Stimulated activated naive CD8-positive, alpha-beta T cell treated with anti-CD3 and anti-CD28 coated beads, Interleukin-15, amount 100 ng/mL, for 72 hours (primary cell): ENCODE measurements around the gene FLOT2.

Experiments
- ATAC-seq: fragments of 150-1000 bp; cut with Tn5 transposase; 2 replicates; pipeline ENCODE4 v1.10.0; 2021; ENCODE audit warnings: mild to moderate bottlenecking, moderate library complexity
- DNase-seq, 2 donors: peaks; one replicate each; pipeline ENCODE4 v3.0.0; 2021 to 2022
- H3K27ac Mint-ChIP-seq, 2 donors: one replicate each; pipeline ENCODE4 v1.8.0; 2022; ENCODE audit warnings: mild to moderate bottlenecking in 2 of 2, mixed read lengths in 2 of 2, moderate library complexity in 2 of 2
- H3K27me3 Mint-ChIP-seq: one replicate; pipeline ENCODE4 v1.8.0; 2022; ENCODE audit warnings: mixed read lengths
- H3K4me1 Mint-ChIP-seq: one replicate; pipeline ENCODE4 v1.8.0; 2022; ENCODE audit warnings: mild to moderate bottlenecking, mixed read lengths
- H3K4me3 Mint-ChIP-seq, 2 donors: one replicate each; pipeline ENCODE4 v1.8.0; 2022; ENCODE audit warnings: mild to moderate bottlenecking in 2 of 2, mixed read lengths in 2 of 2, moderate library complexity in 1 of 2
- H3K9me3 Mint-ChIP-seq, 2 donors: one replicate each; pipeline ENCODE4 v1.8.0; 2022; ENCODE audit warnings: mixed read lengths in 2 of 2

Gene FLOT2

DNA sequence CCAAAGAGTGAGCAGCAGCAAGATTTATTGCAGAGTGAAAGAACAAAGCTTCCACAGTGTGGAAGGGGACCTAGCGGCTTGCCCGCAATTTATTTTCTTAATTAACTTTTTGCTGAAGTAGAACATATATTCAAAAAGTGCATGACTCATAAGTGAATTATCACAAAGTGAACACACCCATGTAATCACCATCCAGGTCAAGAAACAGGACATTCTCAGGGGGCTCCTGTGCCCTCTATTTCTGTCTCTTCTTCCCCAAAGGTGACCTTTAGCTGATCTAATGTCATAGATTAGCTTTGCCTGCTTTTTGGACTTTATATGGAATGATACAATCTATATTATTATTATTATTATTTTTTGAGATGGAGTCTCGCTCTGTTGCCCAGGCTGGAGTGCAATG, 22.8 kb downstream of the FLOT2 start:
- no peak overlapping the region for H3K4me3 Mint-ChIP-seq
- DNase-seq, result no peak
- peaks cover 70% of the 10 kb centered on the region for H3K4me1 Mint-ChIP-seq
- no peak for ATAC-seq
- H3K27me3 Mint-ChIP-seq, result no peaks in the 10 kb centered on the region
- H3K27ac Mint-ChIP-seq, result no peak overlapping the region
- no peaks in the 10 kb centered on the region for H3K9me3 Mint-ChIP-seq

DNA sequence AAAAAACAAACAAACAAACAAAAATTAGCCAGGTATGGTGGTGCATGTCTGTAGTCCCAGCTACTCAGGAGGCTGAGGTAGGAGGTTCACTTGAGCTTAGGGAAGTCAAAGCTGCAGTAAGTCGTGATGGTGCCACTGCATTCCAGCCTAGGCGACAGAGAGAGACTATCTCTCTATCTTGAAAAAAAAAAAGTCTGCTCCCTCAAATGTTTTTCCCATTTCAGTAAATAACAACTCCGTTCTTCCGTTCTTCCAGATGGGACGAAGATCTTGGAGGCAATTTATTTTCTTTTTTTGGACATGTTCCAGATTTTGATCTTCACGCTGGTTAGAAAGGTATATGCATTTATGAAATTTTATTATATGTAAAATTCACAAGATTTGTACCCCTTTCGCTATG, 23.7 kb downstream of the FLOT2 start:
- Mint-ChIP-seq H3K4me1 (peaks cover 65% of the 10 kb centered on the region), H3K27me3 (no peaks in the 10 kb centered on the region), H3K4me3 (no peak overlapping the region), H3K27ac (no peak overlapping the region), H3K9me3 (no peaks in the 10 kb centered on the region)
- ATAC-seq (no peak), DNase-seq (no peak)

DNA sequence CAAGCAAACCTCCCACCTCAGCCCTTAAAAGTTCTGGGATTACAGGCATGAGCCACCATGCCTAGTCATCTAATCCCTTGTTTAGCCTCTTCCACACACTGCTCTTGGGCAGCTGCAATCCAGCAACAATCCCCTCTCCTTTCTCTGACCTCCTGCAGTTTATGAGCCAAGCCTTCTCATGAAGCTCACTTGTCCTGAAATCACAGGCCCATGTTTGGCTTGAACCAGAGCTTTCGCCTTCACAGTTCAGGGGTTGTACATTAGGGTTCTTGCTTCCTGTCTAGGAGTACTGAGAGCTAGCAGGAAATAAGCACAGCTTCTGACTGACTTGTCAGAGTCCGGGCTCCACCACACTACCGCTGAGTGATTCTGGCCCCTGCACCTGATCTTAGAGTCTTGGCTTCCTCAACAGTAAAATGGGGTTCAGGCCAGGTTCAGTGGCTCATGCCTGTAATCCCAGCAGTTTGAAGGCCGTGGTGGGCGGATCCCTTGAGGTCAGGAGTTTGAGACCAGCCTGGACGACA, 26.4 kb downstream of the FLOT2 start:
- ATAC-seq (peak; percentile 96), DNase-seq (peak; percentile 50 to 66)
- H3K9me3 Mint-ChIP-seq, result no peaks in the 10 kb centered on the region
- H3K4me1 Mint-ChIP-seq, result peaks cover 38% of the 10 kb centered on the region
- H3K27ac Mint-ChIP-seq, result peak overlapping the region; percentile 85 to 97
- peak overlapping the region in 1 of 2 donors; percentile 52 for H3K4me3 Mint-ChIP-seq
- H3K27me3 Mint-ChIP-seq, result no peaks in the 10 kb centered on the region

DNA sequence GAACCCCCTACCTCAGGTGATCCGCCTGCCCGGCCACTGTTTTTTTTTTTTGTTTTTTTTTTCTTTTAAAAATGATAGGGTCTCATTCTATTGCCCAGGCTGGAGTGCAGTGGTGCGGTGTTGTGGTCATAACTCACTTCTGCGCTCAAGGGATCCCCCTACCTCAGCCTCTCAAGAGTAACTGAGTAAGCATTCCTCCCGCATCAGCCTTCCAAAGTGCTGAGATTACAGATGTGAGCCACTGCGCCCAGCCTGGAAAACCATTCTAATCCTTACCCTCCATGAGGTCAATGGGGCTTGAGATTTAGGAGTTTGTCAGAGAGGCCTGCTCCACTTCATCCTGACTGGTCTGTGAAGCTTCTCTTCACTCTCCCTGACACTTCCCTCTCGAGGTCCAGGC, 30.3 kb downstream of the FLOT2 start:
- no peak overlapping the region for H3K4me3 Mint-ChIP-seq
- no peak for DNase-seq

DNA sequence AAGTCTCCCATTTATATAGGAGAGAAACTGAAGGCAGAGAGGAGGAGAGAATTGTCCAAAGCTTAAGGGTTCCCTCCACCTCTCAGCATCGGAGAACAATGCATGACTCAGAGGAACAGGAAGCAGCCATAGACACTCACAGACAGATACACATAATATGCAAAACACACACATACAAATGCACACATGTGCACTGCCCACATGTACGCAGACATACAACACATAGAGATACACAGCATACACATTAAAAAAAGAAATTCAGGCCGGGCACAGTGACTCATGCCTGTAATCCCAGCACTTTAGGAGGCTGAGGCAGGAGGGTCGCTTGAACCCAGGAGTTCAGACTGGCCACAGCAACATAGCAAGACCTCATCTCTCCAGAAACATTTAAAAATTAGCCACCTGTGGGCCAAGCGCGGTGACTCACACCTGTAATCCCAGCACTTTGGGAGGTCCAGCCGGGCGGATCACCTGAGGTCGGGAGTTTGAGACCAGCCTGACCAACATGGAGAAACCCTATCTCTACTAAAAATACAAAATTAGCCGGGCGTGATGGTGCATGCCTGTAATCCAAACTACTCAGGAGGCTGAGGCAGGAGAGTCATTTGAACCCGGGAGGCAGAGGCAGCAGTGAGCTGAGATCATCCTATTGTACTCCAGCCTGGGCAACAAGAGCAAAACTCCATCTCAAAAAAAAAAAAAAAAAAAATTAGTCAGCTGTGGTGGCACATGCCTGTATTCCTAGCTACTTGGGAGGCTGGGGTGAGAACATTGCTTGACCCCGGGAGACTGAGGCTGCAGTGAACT, 31.4 kb downstream of the FLOT2 start:
- H3K9me3 Mint-ChIP-seq, result no peaks in the 10 kb centered on the region
- no peak overlapping the region for H3K4me3 Mint-ChIP-seq
- no peak overlapping the region for H3K27ac Mint-ChIP-seq
- H3K27me3 Mint-ChIP-seq, result no peaks in the 10 kb centered on the region
- no peak for ATAC-seq
- DNase-seq, result no peak
- H3K4me1 Mint-ChIP-seq, result peaks cover 6% of the 10 kb centered on the region

More for the DNA sequence above, 30.3 kb downstream of the FLOT2 start:
- ATAC-seq, result no peak
- no peaks in the 10 kb centered on the region for H3K9me3 Mint-ChIP-seq
- no peak overlapping the region for H3K27ac Mint-ChIP-seq
- H3K4me1 Mint-ChIP-seq, result peaks cover 17% of the 10 kb centered on the region
- no peaks in the 10 kb centered on the region for H3K27me3 Mint-ChIP-seq

DNA sequence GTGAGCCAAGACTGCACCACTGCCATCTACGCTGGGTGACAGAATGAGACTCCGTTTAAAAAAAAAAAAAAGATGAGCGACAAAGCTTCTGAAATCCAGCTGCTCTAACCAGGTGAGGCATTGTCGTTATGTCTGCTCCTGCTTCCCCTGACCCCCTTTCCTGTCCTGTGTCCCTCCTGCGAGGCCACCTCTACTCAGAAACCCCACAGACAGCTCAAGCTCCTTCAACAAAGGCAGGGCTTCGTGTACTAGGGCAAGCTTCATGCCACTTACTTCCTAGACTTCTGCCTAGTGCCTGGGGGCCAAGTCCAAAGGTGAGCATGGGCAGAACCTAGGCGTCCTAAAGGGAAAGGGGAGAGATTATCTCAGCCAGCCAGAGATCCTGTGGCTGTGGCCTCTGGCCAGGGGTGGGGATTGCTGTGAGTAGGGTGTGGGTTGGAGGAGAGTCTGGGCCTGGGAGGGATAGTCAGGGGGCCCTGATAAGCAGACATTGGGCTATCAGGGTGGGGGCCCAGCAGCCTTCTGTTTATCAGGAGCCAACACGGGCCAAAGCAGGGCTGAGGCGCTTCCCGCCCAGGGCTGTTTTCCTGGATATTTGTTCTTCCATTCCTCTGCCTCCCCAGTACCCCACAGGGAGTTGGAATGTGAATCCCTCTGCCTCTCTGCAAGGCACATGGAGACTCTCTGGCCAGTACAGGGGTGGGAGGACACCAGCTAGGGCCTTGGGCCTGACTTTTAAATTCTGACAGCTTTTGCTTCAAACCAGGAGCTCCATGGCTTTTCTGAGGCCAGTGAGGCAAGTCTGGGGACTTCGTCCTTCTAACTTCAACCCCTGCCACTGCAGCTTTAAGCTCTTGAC, 32.3 kb downstream of the FLOT2 start:
- Mint-ChIP-seq H3K4me1 (no peaks in the 10 kb centered on the region), H3K9me3 (no peaks in the 10 kb centered on the region), H3K27ac (no peak overlapping the region), H3K27me3 (no peaks in the 10 kb centered on the region), H3K4me3 (no peak overlapping the region)
- no peak for DNase-seq
- ATAC-seq, result no peak

DNA sequence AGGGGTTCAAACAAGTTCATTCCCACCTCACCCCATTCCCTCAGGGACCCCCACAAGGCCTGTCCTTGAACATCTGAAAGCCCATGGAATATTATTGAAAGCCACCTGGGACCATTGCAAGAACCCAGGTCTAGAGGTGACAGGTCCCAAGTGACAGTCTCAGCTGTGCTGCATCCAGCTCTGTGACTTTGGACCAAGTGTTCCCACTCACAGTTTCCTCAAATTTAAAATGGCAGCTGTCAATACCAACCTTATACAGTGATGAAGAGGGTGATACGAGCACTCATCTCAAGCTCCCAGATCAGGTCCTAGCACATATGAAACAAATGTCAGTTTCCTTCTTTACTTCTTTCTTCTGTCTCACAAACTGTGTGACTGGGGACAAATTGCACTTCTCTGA, 33.6 kb downstream of the FLOT2 start:
- Mint-ChIP-seq H3K27ac (no peak overlapping the region), H3K9me3 (no peaks in the 10 kb centered on the region), H3K4me3 (no peak overlapping the region)

DNA sequence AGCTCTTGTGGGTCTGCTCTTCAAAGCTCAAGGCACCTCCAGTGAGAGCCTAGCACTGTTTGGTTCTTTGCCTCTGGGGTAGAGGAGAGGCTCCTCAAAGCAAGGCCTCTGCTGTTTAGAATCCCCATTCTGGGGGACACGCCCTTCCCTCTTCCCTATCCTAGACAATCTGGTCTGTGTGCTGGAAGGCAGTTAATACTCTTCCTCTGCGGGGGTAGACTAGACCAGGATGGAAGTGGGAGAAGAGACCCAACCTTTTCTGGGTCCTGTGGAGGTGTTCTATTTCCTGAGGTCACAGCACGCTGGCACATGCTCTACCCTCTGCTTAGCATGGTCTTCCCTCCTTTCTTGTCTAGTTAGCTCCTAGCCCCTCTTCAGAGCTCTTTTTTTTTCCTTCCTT, 35.0 kb downstream of the FLOT2 start:
- no peak overlapping the region for H3K4me3 Mint-ChIP-seq

More for the DNA sequence above, 33.6 kb downstream of the FLOT2 start:
- Mint-ChIP-seq H3K4me1 (peaks cover 2% of the 10 kb centered on the region), H3K27me3 (no peaks in the 10 kb centered on the region)
- ATAC-seq, result no peak
- no peak for DNase-seq

DNA sequence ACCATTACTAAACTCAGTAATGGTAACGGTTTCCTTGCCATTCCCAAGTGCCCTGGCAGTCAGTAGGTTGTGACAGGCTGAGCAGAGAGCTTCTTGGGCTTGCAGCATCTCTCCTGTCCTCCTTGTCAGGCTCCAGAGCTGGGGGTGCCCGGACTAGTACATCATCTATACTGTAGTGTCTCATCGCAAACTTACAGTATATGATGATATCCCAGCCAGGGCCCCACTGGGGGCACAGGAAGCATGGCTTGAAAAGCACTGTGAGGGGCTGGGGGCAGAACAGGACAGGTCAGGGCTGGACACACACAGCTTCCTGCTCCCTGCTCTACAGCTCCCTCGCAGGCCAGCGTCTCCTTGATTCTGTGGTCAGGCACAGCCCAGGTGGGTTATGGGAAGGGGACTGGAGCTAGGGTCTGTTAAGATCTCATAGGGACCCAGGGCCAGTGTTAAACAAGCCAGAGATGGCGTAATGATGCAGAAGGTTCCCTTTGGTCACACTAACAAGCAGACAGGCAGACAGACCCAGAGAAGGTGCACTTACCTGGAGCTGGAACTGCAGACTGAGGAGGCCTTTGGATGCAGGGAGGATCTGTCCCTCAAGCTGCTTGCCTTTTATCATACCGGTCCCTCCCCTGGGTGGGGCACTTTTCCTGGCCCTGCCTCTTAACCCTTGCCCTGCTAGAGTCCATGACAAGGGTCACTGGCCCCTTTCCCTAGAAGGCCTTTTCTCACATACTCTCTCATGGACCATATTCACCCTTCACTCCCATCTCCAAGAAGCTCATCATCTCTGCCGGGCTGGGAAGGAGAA, 35.9 kb downstream of the FLOT2 start:
- no peaks in the 10 kb centered on the region for H3K9me3 Mint-ChIP-seq
- no peaks in the 10 kb centered on the region for H3K27me3 Mint-ChIP-seq
- H3K4me3 Mint-ChIP-seq, result no peak overlapping the region
- peaks cover 24% of the 10 kb centered on the region for H3K4me1 Mint-ChIP-seq
- H3K27ac Mint-ChIP-seq, result peak overlapping the region in 1 of 2 donors; percentile 52
- DNase-seq, result no peak
- ATAC-seq, result no peak

More for the DNA sequence above, 35.0 kb downstream of the FLOT2 start:
- Mint-ChIP-seq H3K4me1 (peaks cover 15% of the 10 kb centered on the region), H3K27me3 (no peaks in the 10 kb centered on the region), H3K27ac (peak overlapping the region; percentile 10 to 59), H3K9me3 (no peaks in the 10 kb centered on the region)
- DNase-seq (no peak), ATAC-seq (no peak)

DNA sequence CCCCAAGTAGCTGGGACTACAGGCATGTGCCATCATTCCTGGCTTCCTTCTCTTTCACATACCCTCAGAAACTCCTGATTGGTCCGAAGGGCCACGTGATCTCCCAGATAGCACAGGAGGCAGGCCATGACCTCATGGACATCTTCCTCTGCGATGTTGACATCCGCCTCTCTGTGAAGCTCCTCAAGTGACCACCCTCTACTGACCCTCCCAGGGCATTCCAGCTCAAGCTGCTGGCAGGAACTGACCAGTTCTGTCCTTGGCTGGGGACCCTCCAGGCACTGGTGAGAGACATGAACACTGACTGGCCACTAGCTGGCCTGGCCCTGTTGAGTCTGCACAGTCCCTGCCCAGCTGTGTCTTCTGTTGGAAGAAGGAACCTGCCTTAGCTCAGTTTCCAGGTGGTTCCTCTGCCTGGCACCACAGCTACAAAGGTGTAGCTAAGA, 37.1 kb downstream of the FLOT2 start:
- no peaks in the 10 kb centered on the region for H3K9me3 Mint-ChIP-seq
- peaks cover 32% of the 10 kb centered on the region for H3K4me1 Mint-ChIP-seq
- DNase-seq (no peak), ATAC-seq (no peak)
- H3K27ac Mint-ChIP-seq, result peak overlapping the region in 1 of 2 donors; percentile 83
- H3K27me3 Mint-ChIP-seq, result no peaks in the 10 kb centered on the region
- no peak overlapping the region for H3K4me3 Mint-ChIP-seq

DNA sequence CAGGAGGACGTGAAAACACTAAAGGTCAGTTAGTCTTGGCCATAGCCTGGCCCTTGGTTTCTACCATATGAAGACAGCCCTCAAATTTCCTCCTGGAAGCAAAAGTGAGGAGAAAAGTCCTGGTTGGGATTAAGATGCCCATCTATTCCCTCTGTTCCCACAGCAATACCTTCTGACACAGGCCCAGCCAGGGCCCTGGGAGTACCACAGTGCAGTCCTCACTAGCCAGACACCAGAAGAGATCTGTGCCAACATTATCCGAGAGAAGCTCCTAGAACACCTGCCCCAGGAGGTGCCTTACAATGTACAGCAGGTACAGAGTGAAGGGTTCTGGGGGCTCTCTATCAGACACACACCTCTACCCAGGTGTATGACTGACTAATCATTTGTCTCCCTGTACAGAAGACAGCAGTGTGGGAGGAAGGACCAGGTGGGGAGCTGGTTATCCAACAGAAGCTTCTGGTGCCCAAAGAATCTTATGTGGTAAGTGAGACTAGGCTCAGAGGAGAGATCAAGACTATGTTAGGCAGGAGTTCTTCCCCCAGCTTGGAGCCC, 38.7 kb downstream of the FLOT2 start:
- ATAC-seq (no peak), DNase-seq (no peak)
- Mint-ChIP-seq H3K4me3 (no peak overlapping the region), H3K9me3 (no peaks in the 10 kb centered on the region), H3K4me1 (peaks cover 40% of the 10 kb centered on the region), H3K27me3 (no peaks in the 10 kb centered on the region), H3K27ac (peak overlapping the region in 1 of 2 donors; percentile 93)

DNA sequence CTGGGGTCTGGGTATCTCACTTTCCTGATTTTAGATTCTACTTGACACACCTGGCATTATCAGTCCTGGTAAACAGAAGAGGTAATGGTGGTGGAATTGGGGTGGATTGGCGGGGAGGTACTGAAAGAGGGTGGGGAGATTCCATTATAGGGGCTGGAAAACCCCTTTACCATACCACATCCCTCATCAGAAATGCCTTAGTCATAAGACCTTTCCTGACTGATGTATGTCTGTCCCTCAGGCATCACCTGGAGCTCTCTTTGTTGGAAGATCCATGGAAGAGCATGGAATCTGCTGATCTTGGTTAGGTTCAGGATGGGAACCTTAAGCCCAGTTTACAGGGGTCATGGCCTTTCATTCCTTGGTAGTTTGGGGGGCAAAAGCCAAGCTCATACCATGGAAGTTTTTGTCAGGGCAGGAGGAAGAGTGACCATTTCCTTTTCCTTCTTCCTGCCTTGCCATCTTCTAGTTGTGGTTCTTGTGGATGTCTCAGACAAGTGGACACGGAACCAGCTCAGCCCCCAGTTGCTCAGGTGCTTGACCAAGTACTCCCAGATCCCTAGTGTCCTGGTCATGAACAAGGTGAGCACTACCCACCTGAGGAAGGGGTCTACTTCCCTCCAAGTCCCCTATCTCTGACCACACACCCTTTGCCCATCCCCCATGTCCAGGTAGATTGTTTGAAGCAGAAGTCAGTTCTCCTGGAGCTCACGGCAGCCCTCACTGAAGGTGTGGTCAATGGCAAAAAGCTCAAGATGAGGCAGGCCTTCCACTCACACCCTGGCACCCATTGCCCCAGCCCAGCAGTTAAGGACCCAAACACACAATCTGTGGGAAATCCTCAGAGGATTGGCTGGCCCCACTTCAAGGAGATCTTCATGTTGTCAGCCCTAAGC, 39.4 kb downstream of the FLOT2 start:
- peak overlapping the region; percentile 75 to 93 for H3K27ac Mint-ChIP-seq

DNA sequence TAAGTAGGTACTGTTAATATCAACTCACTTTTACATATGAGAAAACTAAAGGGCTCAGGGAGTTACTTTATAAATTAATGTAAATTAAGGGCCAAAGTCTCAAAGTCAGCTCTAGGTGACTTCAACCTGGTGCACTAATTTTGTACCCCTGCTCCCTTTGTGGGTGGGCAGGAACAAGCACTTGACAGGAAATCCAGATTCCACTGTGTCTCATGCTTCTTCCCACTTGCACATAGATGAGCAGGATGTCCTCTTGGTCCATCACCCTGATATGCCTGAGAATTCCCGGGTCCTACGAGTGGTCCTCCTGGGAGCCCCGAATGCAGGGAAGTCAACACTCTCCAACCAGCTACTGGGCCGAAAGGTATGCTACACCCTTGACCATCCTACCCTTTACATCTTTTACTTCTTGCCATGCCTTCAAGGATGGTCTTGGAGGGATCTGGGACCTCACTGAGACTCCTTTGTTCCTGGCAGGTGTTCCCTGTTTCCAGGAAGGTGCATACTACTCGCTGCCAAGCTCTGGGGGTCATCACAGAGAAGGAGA, 41.4 kb downstream of the FLOT2 start:
- H3K27me3 Mint-ChIP-seq, result no peaks in the 10 kb centered on the region
- peak overlapping the region in 1 of 2 donors; percentile 79 for H3K27ac Mint-ChIP-seq
- no peak for ATAC-seq
- no peaks in the 10 kb centered on the region for H3K9me3 Mint-ChIP-seq
- H3K4me3 Mint-ChIP-seq, result peak overlapping the region; percentile 58 to 91
- DNase-seq, result no peak
- peaks cover 42% of the 10 kb centered on the region for H3K4me1 Mint-ChIP-seq

More for the DNA sequence above, 39.4 kb downstream of the FLOT2 start:
- H3K4me1 Mint-ChIP-seq, result peaks cover 42% of the 10 kb centered on the region
- H3K4me3 Mint-ChIP-seq, result peak overlapping the region in 1 of 2 donors; percentile 21
- ATAC-seq (peak; percentile 56), DNase-seq (no peak)
- no peaks in the 10 kb centered on the region for H3K27me3 Mint-ChIP-seq
- H3K9me3 Mint-ChIP-seq, result no peaks in the 10 kb centered on the region

DNA sequence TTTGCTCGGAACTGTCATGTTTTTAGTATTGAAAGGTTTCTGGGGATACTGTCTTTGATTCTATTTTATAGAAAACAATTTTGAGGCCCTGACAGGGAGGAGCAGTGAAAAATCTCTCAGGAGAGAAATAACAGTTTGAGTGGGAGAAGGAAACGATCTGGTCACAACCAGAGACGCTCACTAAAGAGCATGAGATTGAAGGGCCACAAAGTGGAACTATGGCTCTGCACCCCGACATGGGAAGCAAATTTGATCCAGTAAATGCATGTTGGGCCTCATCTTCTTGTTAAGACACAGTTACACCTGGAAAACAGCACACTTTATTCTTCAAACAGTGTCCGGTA, 42.2 kb downstream of the FLOT2 start:
- Mint-ChIP-seq H3K4me3 (peak overlapping the region; percentile 86 to 91), H3K9me3 (no peaks in the 10 kb centered on the region), H3K27ac (peak overlapping the region; percentile 89 to 95), H3K27me3 (no peaks in the 10 kb centered on the region), H3K4me1 (peaks cover 42% of the 10 kb centered on the region)
- ATAC-seq, result no peak
- DNase-seq, result no peak
